Neural cell (in vitro differentiated cells): ENCODE data around the gene ACAP3. TPM values are rescaled to one million over a fixed set of nuclear protein-coding genes. Genes with fewer than 3 reads are reported as not detected.

Experiments used
- H2AFZ ChIP-seq: fragments of 200-600, 300-800 bp; sonication (generic), shearing (Covaris generic); 2 replicates; pipeline ENCODE4 v1.6.0; 2014; ENCODE audit warnings: low read depth, mild to moderate bottlenecking, antibody characterized with exemption, low read length, moderate library complexity
- H3F3A ChIP-seq: fragments of 200-600 bp; shearing (Covaris generic); 2 replicates; pipeline ENCODE4 v1.6.1; 2016; ENCODE audit warnings: mild to moderate bottlenecking, moderate library complexity, mixed read lengths, antibody characterized with exemption, low read length; ENCODE audit not compliant: insufficient read depth, poor library complexity, severe bottlenecking
- H3K27ac ChIP-seq: fragments of 200-600, 300-800 bp; sonication (generic), shearing (Covaris generic); 2 replicates; pipeline ENCODE4 v1.5.1; 2014; ENCODE audit warnings: mild to moderate bottlenecking, low read length, moderate library complexity
- H3K27me3 ChIP-seq: fragments of 300-800, 200-600 bp; sonication (generic), shearing (Covaris generic); 2 replicates; pipeline ENCODE4 v1.6.0; 2014; ENCODE audit warnings: mild to moderate bottlenecking, low read depth, low read length, moderate library complexity; ENCODE audit not compliant: insufficient read depth
- H3K36me3 ChIP-seq: fragments of 300-800, 200-600 bp; sonication (generic), shearing (Covaris generic); 2 replicates; pipeline ENCODE4 v1.5.1; 2014; ENCODE audit warnings: mild to moderate bottlenecking, antibody characterized with exemption, low read length, moderate library complexity; ENCODE audit not compliant: insufficient read depth
- H3K4me2 ChIP-seq: fragments of 300-800, 200-600 bp; sonication (generic), shearing (Covaris generic); 2 replicates; pipeline ENCODE4 v1.6.0; 2014; ENCODE audit warnings: mild to moderate bottlenecking, low read length
- H3K4me3 ChIP-seq: fragments of 300-800, 200-600 bp; sonication (generic), shearing (Covaris generic); 2 replicates; pipeline ENCODE4 v1.5.1; 2014; ENCODE audit warnings: mild to moderate bottlenecking, low read length, moderate library complexity
- H3K79me2 ChIP-seq: fragments of 200-600 bp; shearing (Covaris generic); replicated peaks from 2 replicates; pipeline ENCODE4 v1.6.0; 2014; ENCODE audit warnings: mild to moderate bottlenecking, low read length, moderate library complexity; ENCODE audit not compliant: insufficient read depth
- H3K9ac ChIP-seq: fragments of 300-800, 200-600 bp; sonication (generic), shearing (Covaris generic); 2 replicates; pipeline ENCODE4 v1.6.1; 2016; ENCODE audit warnings: mild to moderate bottlenecking, low read length, mixed read lengths
- H3K9me2 ChIP-seq: fragments of 200-600 bp; shearing (Covaris generic); 2 replicates; pipeline ENCODE4 v1.6.1; 2016; ENCODE audit warnings: mild to moderate bottlenecking, low read length, mixed read lengths; ENCODE audit not compliant: insufficient read depth
- H3K9me3 ChIP-seq: fragments of 200-600, 300-800 bp; sonication (generic), shearing (Covaris generic); 2 replicates; pipeline ENCODE4 v1.6.1; 2016; ENCODE audit warnings: mild to moderate bottlenecking, mixed run types, low read length, moderate library complexity, mixed read lengths
- H4K20me1 ChIP-seq: fragments of 200-600 bp; shearing (Covaris generic); 2 replicates; pipeline ENCODE4 v1.6.1; 2016; ENCODE audit warnings: mild to moderate bottlenecking, mixed run types; ENCODE audit not compliant: insufficient read depth
- CTCF ChIP-seq: fragments of 450-650 bp; IDR thresholded peaks from 2 replicates; pipeline ENCODE4 v1.5.1; 2014; ENCODE audit warnings: antibody characterized with exemption, mild to moderate bottlenecking, moderate library complexity; ENCODE audit not compliant: poor library complexity, severe bottlenecking
- EP300 ChIP-seq: fragments of 450-650 bp; conservative IDR thresholded peaks from 2 replicates; pipeline ENCODE4 v1.6.1; 2014; ENCODE audit warnings: antibody characterized with exemption, mild to moderate bottlenecking, moderate library complexity; ENCODE audit not compliant: poor library complexity, severe bottlenecking
- EZH2 ChIP-seq: fragments of 200-600, 300-800 bp; shearing (Covaris generic), sonication (generic); IDR thresholded peaks from 2 replicates; pipeline ENCODE4 v1.6.1; 2014; ENCODE audit warnings: antibody characterized with exemption, low read length, borderline replicate concordance, mild to moderate bottlenecking; ENCODE audit not compliant: insufficient read depth, poor library complexity, severe bottlenecking
- MXI1 ChIP-seq: fragments of 450-650 bp; conservative IDR thresholded peaks from 2 replicates; pipeline ENCODE4 v1.6.1; 2014; ENCODE audit warnings: antibody characterized with exemption, mild to moderate bottlenecking; ENCODE audit not compliant: poor library complexity, severe bottlenecking
- POLR2AphosphoS5 ChIP-seq: IDR thresholded peaks from 2 replicates; pipeline ENCODE4 v1.6.1; 2012
- RAD21 ChIP-seq: fragments of 450-650 bp; conservative IDR thresholded peaks from 2 replicates; pipeline ENCODE4 v1.6.1; 2014; ENCODE audit warnings: antibody characterized with exemption, mild to moderate bottlenecking, moderate library complexity
- REST ChIP-seq: IDR thresholded peaks from 2 replicates; pipeline ENCODE4 v1.6.1; 2012; ENCODE audit warnings: borderline replicate concordance
- SMC3 ChIP-seq: fragments of 450-650 bp; conservative IDR thresholded peaks from 2 replicates; pipeline ENCODE4 v1.6.1; 2014; ENCODE audit warnings: antibody characterized with exemption, mild to moderate bottlenecking, moderate library complexity; ENCODE audit not compliant: poor library complexity
- TAF1 ChIP-seq: IDR thresholded peaks from 2 replicates; pipeline ENCODE4 v1.6.1; 2012; ENCODE audit warnings: low read depth
- polyA plus RNA-seq: library from polyadenylated mRNA; depleted of rRNA; stranded (reverse); fragments of >200 nt; gene quantifications from 2 replicates; pipeline ENCODE4 v1.2.3, GENCODE V29; 2014

The ACAP3 gene
- polyA plus RNA-seq, 1 donor from 2014 or later = 186 TPM

GRCh38 chr1:1264026-1264425 is 43.7 kb downstream of the ACAP3 start:
- Histone ChIP-seq H2AFZ (no peak overlapping the region), H3K4me2 (no peak overlapping the region), H4K20me1 (no peaks in the 10 kb centered on the region), H3K4me3 (no peak overlapping the region), H3K9me2 (no peaks in the 10 kb centered on the region), H3K79me2 (peaks cover 2% of the 10 kb centered on the region), H3K9me3 (no peaks in the 10 kb centered on the region), H3K27me3 (no peaks in the 10 kb centered on the region), H3K27ac (no peak overlapping the region), H3K9ac (no peak overlapping the region), H3K36me3 (no peaks in the 10 kb centered on the region), H3F3A (no peaks in the 10 kb centered on the region)
- TF ChIP-seq SMC3 = no peak
- no peak for TF ChIP-seq EP300
- TF ChIP-seq CTCF = no peak
- TF ChIP-seq POLR2AphosphoS5 = no peak
- TF ChIP-seq REST = no peak
- TF ChIP-seq MXI1 = no peak
- TF ChIP-seq EZH2 = no peak
- TF ChIP-seq RAD21 = no peak
- no peak for TF ChIP-seq TAF1

GRCh38 chr1:1262758-1263157 is 45.0 kb downstream of the ACAP3 start:
- H2AFZ ChIP-seq = no peak overlapping the region
- H3K4me3 ChIP-seq = no peak overlapping the region
- peaks cover 2% of the 10 kb centered on the region for H3K79me2 ChIP-seq
- TF ChIP-seq EP300 = no peak
- TF ChIP-seq RAD21 = no peak
- TF ChIP-seq MXI1 = no peak
- TF ChIP-seq SMC3 = no peak
- no peak for TF ChIP-seq POLR2AphosphoS5
- TF ChIP-seq CTCF = no peak
- no peak for TF ChIP-seq REST
- no peak for TF ChIP-seq TAF1
- TF ChIP-seq EZH2 = no peak
- H3K9ac ChIP-seq = no peak overlapping the region
- H3F3A ChIP-seq = no peaks in the 10 kb centered on the region
- no peak overlapping the region for H3K4me2 ChIP-seq
- no peaks in the 10 kb centered on the region for H3K36me3 ChIP-seq
- no peaks in the 10 kb centered on the region for H4K20me1 ChIP-seq
- no peak overlapping the region for H3K27ac ChIP-seq
- H3K9me3 ChIP-seq = no peaks in the 10 kb centered on the region
- H3K27me3 ChIP-seq = no peaks in the 10 kb centered on the region
- no peaks in the 10 kb centered on the region for H3K9me2 ChIP-seq
